Stimulated activated naive CD4-positive, alpha-beta T cell (primary cell): ENCODE data around the gene LRRC40.
"Not testable (repeated sequence)": the region's sequence is repeated elsewhere in the genome, so short reads cannot be mapped to it uniquely, and the experiment has no call there.

Experiments used
- DNase-seq, 6 experiments: peaks; one replicate each; lab custom pipeline; 2025; lab: John Stamatoyannopoulos, UW

Gene LRRC40

GRCh38 chr1:70202173-70202758, 3.1 kb downstream of the LRRC40 start:
- no peak for DNase-seq

- DNase-seq, result no peak
These were observed 5.3 kb downstream of the LRRC40 start for GRCh38 chr1:70200065-70200464.

GRCh38 chr1:70196333-70196732, 9.0 kb downstream of the LRRC40 start:
- DNase-seq, result no peak

GRCh38 chr1:70195342-70195741, 10.0 kb downstream of the LRRC40 start:
- no peak for DNase-seq

- no peak for DNase-seq
These were observed 10.8 kb downstream of the LRRC40 start for GRCh38 chr1:70194601-70195000.

GRCh38 chr1:70192446-70192845, 12.9 kb downstream of the LRRC40 start:
- DNase-seq, result not testable (repeated sequence)

- no peak for DNase-seq
These were observed 15.2 kb downstream of the LRRC40 start for GRCh38 chr1:70190180-70190579.

- no peak for DNase-seq
These were observed 16.9 kb downstream of the LRRC40 start for GRCh38 chr1:70188522-70188921.

GRCh38 chr1:70185181-70185580, 20.2 kb downstream of the LRRC40 start:
- DNase-seq, result not testable (repeated sequence)

GRCh38 chr1:70171512-70171911, 33.9 kb downstream of the LRRC40 start:
- DNase-seq, result no peak

- DNase-seq, result no peak
These were observed 36.1 kb downstream of the LRRC40 start for GRCh38 chr1:70169018-70169839.

GRCh38 chr1:70168283-70168682, 37.1 kb downstream of the LRRC40 start:
- no peak for DNase-seq

- DNase-seq, result no peak
These were observed 41.0 kb downstream of the LRRC40 start for GRCh38 chr1:70164350-70164749.

GRCh38 chr1:70156529-70157120, 48.8 kb downstream of the LRRC40 start:
- DNase-seq, result no peak

- no peak for DNase-seq
These were observed 51.6 kb downstream of the LRRC40 start for GRCh38 chr1:70153739-70154138.

- DNase-seq, result no peak
These were observed 54.9 kb downstream of the LRRC40 start for GRCh38 chr1:70150444-70150843.

GRCh38 chr1:70146488-70146887, 58.9 kb downstream of the LRRC40 start:
- no peak for DNase-seq

- no peak for DNase-seq
These were observed 62.2 kb downstream of the LRRC40 start for GRCh38 chr1:70143048-70143659.

GRCh38 chr1:70142075-70142474, 63.3 kb downstream of the LRRC40 start:
- no peak for DNase-seq

GRCh38 chr1:70140894-70141293, 64.5 kb downstream of the LRRC40 start:
- no peak for DNase-seq

- DNase-seq, result no peak
These were observed 65.0 kb downstream of the LRRC40 start for GRCh38 chr1:70140343-70140742.

GRCh38 chr1:70134148-70134547, 71.2 kb downstream of the LRRC40 start:
- DNase-seq, result no peak

GRCh38 chr1:70117046-70117445, 88.3 kb downstream of the LRRC40 start:
- no peak for DNase-seq
